Stimulated activated CD4-positive, alpha-beta T cell treated with anti-CD3 and anti-CD28 coated beads, Interleukin-2, amount 100 ng/mL, for 4 hours (primary cell): ENCODE data around the gene DENND4A.
"Not testable (repeated sequence)": the region's sequence is repeated elsewhere in the genome, so short reads cannot be mapped to it uniquely, and the experiment has no call there.

ENCODE experiments used
- DNase-seq: peaks from one replicate; pipeline ENCODE4 v3.0.0-alpha.2; 2020; ENCODE audit warnings: low read depth

The DENND4A gene

DNA sequence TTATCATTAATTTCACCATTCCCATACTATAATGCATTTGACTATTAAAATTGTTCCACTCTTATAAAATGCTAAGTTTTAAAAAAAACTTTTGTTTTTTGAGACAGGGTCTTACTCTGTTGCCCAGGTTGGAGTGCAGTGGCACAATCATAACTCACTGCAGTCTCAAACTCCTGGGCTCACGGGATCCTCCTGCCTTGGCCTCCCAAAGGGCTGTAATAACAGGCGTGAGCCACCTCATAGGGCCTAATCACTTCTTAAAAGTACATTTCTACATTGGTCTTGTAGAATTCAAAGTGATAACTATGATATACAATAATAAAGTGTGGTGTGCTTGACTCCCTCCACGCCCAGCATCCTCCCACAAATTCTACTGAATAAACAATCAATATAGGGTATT, 3.0 kb downstream of the DENND4A start:
- no peak for DNase-seq

DNA sequence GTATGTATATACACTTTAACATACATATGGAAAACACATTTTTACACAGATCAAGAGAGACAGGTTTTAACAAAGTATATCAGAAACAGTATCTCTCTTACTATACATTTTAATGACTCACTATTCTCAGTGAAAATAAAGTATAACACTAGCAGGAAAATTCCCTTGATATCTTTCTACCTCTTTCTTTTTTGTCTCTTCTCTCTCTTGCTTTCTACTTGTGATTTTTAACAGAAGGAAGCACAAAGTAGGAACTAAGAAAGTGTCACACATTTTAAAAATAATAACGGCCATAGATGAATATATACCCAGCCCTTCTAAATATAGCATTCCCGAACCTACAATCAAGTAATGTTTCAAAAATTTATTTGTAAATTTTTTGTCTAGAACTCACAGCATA, 4.8 kb downstream of the DENND4A start:
- DNase-seq = no peak

DNA sequence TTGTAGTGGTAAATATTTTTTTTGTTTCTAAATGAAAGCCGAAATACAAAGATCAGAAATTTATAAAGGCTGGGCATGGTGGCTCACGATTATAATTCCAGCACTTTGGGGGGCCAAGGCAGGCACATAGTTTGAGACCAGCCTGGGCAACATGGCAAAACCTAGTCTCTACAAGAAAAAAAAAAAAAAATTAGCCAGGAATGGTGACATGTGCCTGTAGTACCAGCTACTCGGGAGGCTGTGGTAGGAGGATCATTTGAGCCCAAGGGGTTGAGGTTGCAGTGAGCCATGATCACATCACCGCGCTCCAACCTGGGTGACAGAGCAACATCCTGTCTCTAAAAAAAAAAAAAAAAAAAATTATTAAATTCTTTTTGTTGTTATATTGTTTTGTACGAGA, 6.9 kb downstream of the DENND4A start:
- no peak for DNase-seq

DNA sequence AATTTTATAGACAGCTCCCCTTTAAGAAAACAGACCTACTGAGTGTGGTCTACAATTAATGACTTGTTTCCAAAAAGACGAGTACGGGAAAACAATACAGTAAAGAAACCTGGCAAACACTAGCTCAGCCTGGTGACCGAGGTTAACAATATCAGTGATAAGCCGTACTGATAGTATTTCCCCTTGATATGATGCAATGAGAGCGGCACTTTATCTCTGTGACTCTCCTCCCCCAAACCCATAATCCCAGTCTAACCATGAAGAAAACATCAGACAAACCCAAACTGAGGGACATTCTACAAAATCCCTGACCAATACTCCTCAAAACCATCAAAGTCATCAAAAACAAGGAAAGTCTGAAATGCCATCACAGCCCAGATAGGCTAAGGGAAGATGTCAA, 8.2 kb downstream of the DENND4A start:
- DNase-seq = no peak

DNA sequence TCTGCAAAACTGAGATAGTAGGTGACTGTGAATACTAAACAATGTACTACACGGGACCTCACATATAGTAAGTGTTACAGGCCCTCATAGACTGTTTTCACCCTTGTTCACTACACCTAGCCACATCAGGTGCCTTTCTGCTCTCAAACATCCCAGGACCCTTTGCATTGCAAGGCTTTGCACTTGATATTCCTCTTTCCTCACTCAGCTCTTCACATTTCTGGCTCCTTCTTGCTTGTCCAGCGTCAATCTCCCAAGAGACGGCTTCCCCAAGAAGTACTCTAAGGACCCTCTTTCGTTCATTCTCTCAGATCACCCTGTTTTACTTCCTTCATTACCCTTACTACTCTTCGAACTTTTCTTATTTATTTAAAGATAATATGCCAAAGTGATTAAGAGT, 10.0 kb downstream of the DENND4A start:
- no peak for DNase-seq

DNA sequence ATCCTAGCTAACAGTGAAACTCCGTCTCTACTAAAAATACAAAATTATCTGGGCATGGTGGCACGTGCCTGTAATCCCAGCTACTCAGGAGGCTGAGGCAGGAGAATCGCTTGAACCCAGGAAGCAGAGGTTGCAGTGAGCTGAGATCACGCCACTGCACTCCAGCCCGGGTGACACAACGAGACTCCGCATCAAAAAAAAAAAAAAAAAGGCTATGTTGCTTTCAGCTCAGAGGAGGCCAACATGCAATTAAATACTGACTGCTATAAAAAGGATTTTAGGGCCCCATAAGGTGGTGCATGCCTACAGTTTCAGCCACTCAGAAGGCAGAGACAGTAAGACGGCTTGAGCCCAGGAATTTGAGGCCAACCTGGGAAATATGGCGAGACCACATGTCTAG, 13.4 kb downstream of the DENND4A start:
- DNase-seq = not testable (repeated sequence)

DNA sequence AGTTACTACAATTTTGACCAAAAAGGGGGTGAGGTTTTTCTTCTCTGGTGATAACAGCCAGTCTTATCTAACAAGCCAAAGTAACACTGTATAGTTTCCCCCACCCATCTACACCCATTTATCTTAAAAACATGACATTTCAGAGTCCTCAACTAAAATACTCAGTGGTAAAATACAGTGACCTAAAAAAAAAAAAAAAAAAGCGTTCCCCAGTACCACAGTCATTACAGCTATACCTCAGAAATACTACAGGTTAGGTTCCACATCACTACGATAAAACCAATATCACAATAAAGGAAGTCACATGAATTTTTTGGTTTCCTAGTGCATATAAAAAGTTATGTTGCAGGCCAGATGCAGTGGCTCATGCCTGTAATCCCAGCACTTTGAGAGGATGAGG, 13.8 kb downstream of the DENND4A start:
- DNase-seq = no peak

DNA sequence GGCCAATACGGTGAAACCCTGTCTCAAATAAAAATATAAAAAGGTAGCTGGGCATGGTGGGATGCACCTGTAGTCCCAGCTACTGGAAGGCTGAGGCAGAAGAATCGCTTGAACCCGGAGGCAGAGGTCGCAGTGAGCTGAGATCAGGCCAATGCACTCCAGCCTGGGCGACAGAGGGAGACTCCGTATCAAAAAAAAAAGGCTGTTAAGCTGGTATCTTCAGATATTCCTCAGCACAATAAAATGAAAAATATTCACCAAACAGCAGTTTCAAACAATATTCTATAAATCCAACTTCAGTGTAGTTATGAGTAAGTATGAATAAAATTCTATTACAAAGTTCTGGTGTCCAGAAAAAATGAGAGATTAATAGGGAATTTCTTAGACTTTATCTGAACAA, 14.2 kb downstream of the DENND4A start:
- DNase-seq = no peak

DNA sequence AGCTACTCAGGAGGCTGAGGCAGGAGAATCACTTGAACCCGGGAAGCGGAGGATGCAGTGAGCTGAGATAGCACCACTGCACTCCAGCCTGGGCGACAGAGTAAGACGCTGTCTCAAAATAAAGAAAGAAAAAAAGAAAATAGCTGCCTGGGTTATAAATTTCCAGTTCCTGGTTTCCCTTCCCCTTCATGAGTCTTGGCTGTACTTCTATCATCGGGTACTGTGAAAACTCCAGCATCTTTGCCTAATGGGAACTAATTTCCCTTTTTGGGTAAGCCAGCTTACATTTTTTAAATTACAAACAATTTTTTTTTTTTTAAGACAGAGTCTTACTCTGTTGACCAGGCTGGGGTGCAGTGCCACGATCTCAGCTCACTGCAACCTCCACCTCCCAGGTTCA, 15.0 kb downstream of the DENND4A start:
- DNase-seq = no peak

DNA sequence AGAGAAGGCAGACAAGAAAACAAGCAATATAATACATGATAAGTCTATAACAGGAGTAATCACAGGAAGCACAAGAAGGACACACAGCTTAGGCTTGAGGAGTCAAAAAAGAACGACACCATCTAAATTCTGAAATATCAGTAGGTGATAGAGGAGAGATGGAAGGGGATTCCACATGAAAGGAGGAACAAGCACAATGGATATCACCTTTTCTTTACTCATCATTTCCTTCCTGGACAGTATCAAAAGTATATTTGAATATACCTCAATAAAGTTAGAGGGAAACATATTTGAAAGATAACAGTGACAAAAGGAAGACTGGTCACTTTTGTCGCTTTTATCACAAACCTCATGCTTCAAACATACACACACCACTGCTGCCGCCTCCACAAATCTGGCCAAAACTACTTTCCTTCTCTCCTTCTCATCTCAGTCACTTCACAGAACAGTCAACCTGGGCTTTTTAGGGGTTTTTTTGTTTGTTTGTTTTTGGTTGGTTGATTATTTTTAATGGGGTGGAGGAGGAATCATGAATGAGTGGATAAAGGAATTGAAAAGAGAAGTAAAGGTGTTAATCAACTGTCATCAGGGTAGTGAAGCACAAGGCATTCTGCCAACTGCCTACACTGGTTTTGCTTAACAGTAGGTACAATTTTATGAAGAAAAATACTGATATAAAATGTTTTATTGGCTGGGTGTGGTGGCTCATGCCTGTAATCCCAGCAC, 18.5 kb downstream of the DENND4A start:
- no peak for DNase-seq

DNA sequence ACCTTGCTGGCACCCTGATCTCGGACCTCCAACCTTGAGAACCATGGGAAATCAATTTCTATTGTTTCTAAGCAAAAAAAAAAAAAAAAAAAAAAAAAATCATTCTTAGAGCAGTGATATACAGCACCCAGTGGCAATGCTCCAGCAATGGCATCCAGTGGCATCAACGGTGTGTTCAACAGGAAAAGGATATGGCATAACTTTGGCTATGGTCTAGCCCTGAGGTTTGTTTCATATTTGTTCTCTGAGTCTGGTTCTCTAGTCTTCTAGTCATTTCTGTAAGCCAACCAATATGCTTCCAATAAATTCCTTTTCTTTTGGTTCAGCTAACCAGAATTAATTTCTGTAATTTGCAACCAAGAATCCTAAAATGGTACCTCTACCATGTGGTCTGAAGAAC, 19.2 kb downstream of the DENND4A start:
- no peak for DNase-seq

DNA sequence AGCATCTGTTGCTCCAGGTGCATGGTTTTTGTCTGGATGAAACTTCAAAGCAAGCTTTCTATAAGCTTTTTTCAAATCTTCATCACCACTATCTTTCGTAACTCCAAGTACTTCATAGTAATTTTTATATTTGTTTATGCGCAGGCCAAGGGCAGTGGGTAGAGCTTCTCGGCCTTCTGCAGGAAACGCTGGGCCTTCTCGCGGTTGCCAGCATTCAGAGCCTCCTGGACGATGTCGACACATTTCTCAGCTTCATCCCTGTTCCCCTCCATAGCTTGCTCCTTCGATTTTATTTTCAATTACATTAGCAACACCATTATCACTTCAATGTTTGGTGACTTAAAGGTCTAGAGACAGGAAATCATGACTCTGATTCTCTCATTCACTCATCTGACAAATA, 20.2 kb downstream of the DENND4A start:
- DNase-seq = no peak

DNA sequence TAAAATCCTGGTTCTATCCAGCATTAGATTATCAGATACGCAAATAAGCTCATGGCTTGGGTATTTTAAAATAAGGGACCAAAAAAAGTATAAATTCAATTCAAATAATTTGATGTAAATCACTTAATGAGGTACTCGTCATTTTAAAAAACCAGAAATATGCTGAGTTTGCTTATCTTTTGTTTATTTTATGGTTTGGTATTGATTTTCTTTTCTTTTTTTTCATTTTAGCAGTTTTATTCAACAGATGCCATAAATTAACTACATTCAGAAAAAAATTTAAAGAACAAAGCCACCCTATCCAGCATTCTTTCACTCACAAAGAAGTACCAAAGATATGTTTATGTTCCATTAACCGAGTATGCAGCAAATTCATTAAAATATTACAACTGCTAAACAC, 22.6 kb downstream of the DENND4A start:
- DNase-seq = no peak

DNA sequence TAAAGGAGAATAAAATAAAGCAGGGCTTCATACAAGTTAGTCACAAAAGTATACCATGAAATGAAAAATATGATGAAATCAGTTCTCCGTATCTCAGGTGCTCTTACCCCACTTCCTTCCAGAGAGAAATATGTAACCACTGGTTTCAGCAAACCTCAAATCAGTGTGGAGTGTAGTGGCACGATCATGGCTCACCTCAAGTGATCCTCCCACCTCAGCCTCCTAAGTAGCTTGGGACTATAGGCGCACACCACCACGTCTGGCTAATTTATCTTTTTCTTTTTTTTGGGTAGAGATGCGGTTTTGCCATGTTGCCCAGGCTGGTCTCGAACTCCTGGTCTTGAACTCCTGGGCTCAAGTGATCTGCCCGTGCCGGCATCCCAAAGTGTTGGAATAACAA, 24.2 kb downstream of the DENND4A start:
- DNase-seq = no peak

DNA sequence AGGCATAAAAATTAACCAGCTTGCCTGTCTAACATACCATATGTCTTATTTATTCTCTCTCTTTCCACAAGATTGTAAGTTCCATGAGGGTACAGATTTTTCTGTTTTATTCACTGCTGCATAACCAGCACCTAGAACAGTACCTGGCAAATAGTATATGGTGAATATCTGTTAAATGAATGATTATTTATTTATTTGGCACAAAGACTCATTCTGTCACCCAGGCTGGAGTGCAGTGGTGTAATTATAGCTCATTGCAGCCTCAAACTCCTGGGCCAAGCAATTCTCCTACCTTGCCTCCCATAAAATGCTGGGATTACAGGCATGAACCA, 24.9 kb downstream of the DENND4A start:
- DNase-seq = no peak

DNA sequence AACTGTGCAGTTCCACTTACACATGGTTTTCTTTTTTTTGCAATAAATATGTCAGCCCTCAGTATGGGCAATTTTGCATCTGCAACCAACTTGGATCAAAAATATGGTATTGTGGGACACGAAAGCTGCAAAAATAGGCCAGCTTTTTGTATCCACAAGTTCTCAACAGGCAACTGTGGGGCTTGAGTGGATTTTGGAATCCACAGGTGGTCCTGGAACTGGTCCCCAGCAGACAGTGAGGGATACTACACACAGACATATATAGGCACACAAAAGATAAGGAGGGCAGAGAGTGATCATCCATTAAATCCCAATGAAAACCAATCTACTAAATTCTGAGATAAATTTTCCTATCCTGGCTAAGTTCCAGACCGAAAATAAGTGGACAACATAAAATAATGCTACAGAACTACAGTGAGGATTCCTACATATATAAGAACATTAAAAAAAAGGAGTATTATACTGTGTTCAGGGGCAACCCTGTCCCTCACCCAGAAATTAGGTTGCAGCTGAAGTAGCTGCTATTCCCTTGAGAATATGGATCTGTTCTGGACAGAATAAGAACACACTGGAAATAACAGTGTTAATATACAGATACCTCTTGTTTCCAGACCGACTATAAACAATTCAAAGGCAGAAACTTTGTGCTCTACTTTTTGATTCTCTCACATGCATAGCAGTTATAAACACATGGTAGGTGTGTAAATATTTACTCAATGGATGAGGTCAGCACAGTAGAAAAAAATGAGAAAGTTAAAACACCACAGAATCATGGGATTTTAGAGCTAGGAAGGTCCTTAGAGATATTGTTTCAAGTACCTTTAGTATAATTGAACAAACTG, 25.4 kb downstream of the DENND4A start:
- DNase-seq = no peak

DNA sequence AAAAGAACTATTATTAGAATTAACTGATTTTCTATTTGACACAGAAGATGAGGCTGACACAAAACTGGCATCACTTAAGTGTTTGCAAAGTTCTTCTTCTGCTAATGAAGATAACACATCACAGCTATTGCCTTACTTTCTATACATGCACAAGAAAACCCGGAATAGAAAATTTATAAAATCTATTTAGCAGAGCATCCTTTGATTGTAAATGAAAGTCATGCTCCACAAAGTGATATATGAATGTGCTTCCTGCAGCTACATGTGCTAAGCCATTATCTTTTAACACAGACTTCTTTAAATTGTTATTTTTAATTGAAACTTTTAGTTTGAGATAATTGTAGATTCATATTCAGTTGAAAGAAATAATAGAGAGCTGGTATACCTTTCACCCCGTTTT, 27.0 kb downstream of the DENND4A start:
- no peak for DNase-seq

DNA sequence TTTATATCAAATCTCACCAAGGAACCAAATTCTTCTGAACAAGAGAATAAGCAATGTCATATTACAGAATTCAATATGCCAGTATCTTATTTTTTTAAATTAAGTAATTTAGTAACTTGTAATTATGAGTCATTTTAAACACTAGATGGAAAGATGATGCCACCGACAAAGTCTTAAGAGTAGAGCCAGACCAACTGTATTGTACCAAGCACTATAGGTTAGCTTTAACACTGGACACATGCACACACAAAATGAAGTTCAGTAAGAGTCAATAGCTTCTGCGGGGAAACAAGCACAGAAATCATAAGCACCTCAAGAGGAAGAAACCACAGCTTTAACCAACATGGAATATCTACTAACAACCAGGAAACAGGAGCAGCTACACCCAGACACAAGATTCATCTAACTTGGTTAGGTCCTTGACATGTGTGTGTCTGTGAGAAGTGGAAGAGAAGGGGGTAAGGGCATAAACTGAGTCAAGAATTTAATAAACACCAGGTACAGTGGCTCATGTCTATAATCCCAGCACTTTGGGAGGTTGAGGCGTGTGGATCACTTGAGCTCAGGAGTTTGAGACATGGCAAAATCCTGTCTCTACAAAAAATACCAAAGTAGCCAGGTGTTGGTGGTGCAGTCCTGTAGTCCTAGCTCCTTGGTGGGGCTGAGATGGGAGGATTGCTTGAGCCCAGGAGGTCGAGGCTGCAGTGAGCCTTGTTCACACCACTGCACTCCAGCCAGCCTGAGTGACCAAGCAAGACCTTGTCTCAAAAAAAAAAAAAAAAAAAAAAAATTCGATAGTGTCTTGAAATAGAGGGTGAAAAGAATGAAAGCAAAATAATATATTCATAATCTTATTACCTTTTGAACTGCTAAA, 28.9 kb downstream of the DENND4A start:
- no peak for DNase-seq

DNA sequence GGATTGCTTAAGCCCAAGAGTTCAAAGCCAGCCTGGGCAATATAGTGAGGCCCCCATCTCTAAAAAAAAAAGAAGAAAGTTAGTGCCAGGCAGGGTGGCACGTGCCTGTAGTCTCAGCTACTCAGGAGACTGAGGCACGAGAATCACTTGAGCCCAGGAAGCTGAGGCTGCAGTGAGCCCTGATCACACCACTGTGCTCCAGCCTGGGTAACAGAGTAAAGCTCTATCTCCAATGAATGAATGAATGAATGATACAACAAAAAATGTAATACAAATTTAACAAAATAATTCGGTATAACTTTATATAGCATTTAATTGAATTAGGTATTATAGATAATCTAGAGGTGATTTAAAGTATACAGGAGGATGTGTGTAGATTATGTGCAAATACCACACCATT, 29.7 kb downstream of the DENND4A start:
- DNase-seq = no peak

DNA sequence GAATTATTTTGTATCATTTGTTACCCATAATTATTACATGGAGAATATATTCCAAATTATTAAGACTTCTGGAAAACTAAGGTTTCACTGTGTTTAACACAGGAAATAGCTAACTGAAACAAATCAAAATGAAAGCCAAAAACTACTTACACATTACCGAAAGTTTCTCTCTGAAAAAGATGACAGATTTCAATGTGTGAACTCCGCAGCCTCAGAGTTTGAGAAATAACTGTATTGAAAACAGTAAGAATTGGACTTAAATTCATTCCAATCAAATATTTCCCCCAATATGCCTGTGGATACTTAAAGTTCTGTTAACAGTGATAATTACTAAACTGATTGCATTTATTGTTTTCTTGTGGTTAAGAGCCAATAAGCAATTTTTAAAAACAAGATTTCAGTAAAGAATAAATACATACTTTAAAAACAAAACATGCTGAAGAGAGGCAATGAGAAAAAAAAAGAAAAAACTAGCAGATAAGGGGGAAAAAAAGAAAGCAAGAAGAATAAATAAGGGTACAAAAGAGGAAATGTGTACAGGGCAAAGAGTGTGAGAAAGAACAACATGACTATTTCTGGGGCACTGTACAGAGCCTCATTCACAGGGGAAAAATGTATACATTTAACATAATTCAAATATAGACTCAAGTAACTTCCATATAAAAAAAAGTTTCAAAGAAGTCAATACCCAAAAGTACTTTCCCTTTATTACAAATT, 30.7 kb downstream of the DENND4A start:
- DNase-seq = no peak

DNA sequence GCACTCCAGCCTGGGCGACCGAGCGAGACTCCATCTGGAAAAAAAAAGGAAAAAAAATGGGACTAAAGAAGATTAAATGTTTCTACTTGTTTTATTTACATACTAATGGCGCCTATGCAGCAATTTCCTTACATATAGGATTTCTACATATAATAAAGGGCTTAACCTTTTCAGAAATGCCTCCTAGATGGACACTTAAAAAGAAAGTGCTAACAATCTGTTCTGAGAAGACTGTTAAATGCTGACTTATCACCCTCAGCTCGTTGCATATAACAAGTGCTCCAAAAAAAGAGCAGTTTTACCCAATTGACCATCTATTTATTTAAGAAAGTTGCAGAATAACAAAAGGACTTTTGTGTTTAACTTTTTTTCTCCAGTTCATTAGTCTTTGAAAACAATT, 32.7 kb downstream of the DENND4A start:
- no peak for DNase-seq

DNA sequence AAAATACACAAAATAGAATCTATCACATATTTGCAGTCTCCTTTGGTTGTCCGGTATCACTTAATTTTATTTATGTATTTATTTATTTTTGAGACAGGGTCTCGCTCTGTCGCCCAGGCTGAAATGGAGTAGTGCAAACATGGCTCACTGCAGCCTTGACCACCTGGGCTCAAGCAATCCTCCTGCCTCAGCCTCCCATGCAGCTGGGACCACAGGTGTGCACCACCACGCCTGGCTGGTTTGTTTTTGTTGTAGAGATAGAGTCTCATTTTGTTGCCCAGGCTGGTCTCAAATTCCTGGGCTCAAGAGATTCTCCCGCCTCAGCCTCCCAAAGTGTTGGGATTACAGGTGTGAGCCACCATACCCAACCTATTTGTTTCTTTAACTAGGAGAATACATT, 33.9 kb downstream of the DENND4A start:
- DNase-seq = no peak
